Measurements from ENCODE around the gene GAL. TPM values are rescaled to one million over a fixed set of nuclear protein-coding genes. Genes with fewer than 3 reads are reported as not detected.
A peak's percentile ranks its signal among the peaks of the same experiment; 100 is the strongest.

Gene GAL
- total RNA-seq, 4 donors from 2014 or later = 3.1 TPM; not detected in 3

DNA sequence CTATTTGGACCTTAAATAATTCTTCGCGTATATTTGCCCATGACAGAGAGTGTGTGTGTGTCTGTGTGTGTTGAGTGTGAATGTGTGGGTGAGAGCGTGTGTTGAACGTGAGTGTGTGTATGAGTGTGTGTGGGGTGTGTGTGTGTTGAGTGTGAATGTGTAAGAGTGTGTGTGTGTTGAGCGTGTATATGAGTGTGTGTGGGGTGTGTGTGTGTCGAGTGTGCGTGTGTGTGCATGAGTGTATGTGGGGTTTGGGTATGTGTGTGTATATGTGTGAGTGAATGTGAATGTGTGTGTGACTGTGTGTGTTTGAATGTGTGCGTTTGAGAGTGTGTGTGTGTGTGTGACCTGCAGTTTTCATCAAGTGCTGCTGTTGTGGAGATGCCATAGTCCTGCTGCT is 26.8 kb downstream of the GAL start:
- no peak for DNase-seq

DNA sequence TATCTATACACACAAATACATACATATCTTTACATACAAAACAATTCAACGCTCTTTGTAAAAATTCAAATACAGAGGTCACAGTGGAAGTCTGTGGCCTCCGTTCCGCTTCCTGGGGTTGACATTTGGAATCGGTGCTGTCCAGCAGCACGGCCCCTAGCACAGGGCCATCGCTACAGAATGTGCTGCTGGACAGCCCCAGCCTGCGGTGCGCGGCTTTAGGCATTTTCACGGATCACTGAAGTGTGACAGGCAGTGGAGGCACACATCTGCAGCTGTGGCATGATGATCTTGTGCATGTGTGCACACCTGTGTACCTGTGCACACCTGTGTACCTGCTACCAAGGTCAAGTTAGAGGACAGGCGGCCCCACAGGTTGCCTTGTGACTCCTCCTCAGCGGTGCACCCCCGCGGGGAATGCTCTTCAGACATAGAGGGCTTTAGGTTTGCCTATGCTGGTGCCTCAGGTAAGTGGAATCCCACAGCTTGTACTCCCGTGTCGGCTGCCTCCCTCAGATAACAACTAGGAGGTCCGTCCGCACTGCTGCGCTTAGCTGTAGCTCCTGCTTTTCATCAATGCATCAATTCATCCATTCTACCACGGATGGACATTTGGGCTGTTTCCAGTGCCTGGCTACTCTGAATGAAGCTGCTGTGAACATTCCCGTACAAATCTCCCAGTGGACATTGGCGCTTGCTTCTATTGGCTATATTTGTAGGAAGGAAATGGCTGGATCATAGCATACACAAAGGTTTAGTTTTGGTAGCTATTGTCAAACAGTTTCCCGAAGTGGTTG is 29.9 kb downstream of the GAL start:
- 53 to 61% methylated on average over 15 to 19 of the region's 23 CpGs for WGBS, 2 donors
- Histone ChIP-seq H3K4me1 (no peaks in the 10 kb centered on the region), H3K9me3 (no peaks in the 10 kb centered on the region), H3K27me3 (no peaks in the 10 kb centered on the region), H3K4me3 (replicated peaks in 1 of 3) (no peak overlapping the region), H3K36me3 (no peaks in the 10 kb centered on the region), H3K27ac (no peak overlapping the region)
- peak in 1 of 2 donors; percentile 5 for DNase-seq
- TF ChIP-seq, protein P1, sequence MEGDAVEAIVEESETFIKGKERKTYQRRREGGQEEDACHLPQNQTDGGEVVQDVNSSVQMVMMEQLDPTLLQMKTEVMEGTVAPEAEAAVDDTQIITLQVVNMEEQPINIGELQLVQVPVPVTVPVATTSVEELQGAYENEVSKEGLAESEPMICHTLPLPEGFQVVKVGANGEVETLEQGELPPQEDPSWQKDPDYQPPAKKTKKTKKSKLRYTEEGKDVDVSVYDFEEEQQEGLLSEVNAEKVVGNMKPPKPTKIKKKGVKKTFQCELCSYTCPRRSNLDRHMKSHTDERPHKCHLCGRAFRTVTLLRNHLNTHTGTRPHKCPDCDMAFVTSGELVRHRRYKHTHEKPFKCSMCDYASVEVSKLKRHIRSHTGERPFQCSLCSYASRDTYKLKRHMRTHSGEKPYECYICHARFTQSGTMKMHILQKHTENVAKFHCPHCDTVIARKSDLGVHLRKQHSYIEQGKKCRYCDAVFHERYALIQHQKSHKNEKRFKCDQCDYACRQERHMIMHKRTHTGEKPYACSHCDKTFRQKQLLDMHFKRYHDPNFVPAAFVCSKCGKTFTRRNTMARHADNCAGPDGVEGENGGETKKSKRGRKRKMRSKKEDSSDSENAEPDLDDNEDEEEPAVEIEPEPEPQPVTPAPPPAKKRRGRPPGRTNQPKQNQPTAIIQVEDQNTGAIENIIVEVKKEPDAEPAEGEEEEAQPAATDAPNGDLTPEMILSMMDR (IDR thresholded peaks at IDR 0.05) = no peak
- no peak for TF ChIP-seq POLR2A (IDR thresholded peaks at IDR 0.05)
- intact Hi-C loops (cut with DNase I) = no loop called here

More for the DNA sequence above, 26.8 kb downstream of the GAL start:
- H3K4me1 ChIP-seq = no peaks in the 10 kb centered on the region
- WGBS, 2 donors = 93 to 95% methylated on average over 8 of the region's 8 CpGs
- no peak overlapping the region for H3K4me3 ChIP-seq (replicated peaks in 1 of 3)
- no peaks in the 10 kb centered on the region for H3K27me3 ChIP-seq
- H3K9me3 ChIP-seq = no peaks in the 10 kb centered on the region
- H3K27ac ChIP-seq = no peak overlapping the region
- H3K36me3 ChIP-seq = no peaks in the 10 kb centered on the region
- no peak for TF ChIP-seq POLR2A (IDR thresholded peaks at IDR 0.05)
- TF ChIP-seq, protein P1 (IDR thresholded peaks at IDR 0.05) = no peak
- intact Hi-C loops (cut with DNase I) = no loop called here

DNA sequence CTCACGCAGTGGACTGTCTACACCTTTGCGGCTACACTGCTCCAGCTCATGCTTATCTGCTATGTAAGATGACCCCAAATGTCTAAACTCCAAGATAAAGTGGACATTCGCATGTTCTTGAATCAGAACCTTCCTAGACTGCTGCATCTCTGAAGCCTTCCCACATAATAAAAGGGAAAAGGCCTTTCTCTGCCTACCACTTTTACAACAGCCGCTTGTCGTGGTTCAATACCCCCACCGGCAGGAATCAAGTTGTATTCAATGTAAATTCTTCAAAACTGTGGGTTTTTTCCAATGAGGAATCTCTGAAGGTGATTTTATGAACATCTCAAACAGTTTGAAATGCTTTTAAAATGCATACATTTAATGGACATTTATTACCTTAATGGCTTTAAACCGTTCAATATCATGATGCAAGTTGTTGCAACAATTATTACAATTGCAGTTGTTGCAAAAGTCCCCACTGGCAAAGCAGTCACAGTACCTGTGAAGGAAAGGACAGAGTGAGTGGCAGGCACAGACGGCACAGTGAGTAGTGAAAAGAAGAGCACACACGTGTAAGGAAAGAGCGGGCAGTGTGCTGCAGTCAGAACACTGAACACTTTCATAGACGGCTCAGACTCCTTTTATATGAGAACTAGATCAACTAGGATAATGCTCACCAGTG is 31.2 kb downstream of the GAL start:
- H3K27me3 ChIP-seq = no peaks in the 10 kb centered on the region
- no peak overlapping the region for H3K27ac ChIP-seq
- WGBS, 2 donors = 87 to 89% methylated on average over 11 of the region's 11 CpGs
- TF ChIP-seq, protein P1 (IDR thresholded peaks at IDR 0.05) = no peak
- TF ChIP-seq POLR2A (IDR thresholded peaks at IDR 0.05) = no peak
- no peak for DNase-seq
- H3K36me3 ChIP-seq = no peaks in the 10 kb centered on the region
- H3K4me1 ChIP-seq = no peaks in the 10 kb centered on the region
- no peaks in the 10 kb centered on the region for H3K9me3 ChIP-seq
- intact Hi-C loops (cut with DNase I) = no loop called here
- H3K4me3 ChIP-seq (replicated peaks in 1 of 3) = no peak overlapping the region

DNA sequence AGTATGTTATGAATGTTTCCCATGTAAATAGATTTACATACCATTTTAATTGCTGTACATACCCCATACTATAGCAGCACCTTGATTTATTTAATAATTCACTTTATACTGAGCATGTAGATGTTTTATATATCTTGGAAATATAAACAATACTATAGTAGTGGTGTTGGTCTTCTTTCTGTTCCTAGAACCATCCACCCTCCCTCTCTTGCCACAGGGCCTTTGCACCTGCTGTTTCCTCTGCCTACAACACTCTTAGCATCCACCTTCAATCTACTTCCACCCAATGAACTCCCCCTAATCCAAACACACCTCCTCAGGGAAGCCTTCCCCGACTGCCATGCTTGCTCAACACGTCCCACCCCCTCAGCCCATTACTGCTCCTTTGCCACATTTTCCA is 36.7 kb downstream of the GAL start:
- no peaks in the 10 kb centered on the region for H3K27me3 ChIP-seq
- TF ChIP-seq POLR2A (IDR thresholded peaks at IDR 0.05) = no peak
- TF ChIP-seq, protein P1 (IDR thresholded peaks at IDR 0.05) = no peak
- H3K36me3 ChIP-seq = no peaks in the 10 kb centered on the region
- H3K9me3 ChIP-seq = no peaks in the 10 kb centered on the region
- 92 to 98% methylated on average over 2 of the region's 2 CpGs for WGBS, 2 donors
- intact Hi-C loops (cut with DNase I) = no loop called here
- no peaks in the 10 kb centered on the region for H3K4me1 ChIP-seq
- H3K27ac ChIP-seq = no peak overlapping the region
- DNase-seq = no peak
- H3K4me3 ChIP-seq (replicated peaks in 1 of 3) = no peak overlapping the region

DNA sequence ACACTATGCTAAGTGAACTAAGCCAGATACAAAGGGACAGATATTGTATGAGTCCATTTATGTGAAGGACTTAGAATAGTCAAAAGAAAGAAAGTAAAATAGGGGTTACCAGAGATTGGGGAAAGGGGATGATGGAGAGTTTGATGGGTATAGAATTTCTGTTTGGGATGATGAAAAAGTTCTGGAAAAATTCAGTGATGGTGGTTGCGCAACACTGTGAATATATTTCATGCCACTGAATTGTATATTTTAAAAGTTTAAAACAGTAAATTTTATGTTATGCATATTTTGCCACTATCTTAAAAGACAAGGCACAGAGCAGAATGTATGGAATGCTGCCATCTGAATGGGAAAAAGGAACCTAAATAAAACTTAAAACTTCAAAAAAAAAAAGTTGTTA is 37.8 kb downstream of the GAL start:
- intact Hi-C loops (cut with DNase I) = no loop called here
- no peak for DNase-seq
- TF ChIP-seq, protein P1 (IDR thresholded peaks at IDR 0.05) = no peak
- Histone ChIP-seq H3K4me3 (replicated peaks in 1 of 3) (no peak overlapping the region), H3K4me1 (no peaks in the 10 kb centered on the region), H3K27me3 (no peaks in the 10 kb centered on the region), H3K9me3 (no peaks in the 10 kb centered on the region), H3K36me3 (no peaks in the 10 kb centered on the region), H3K27ac (no peak overlapping the region)
- WGBS, 2 donors = 95% methylated on average over 1 of the region's 1 CpG
